Measurements from ENCODE around the gene LONRF3. TPM values are rescaled to one million over a fixed set of nuclear protein-coding genes. Genes with fewer than 3 reads are reported as not detected.

Gene LONRF3
- total and polyA plus RNA-seq, 2 of the 13 experiments (the other 11 are each of a cell fraction or from before 2014, with no cell fraction given), result 4.8 to 11.6 TPM

GRCh38 chrX:119063428-119063827, 89.0 kb downstream of the LONRF3 start (continued):
- TF ChIP-seq KIAA2018 (CRISPR knock-in tag; IDR thresholded peaks at IDR 0.05; ENCODE audit: borderline replicate concordance) (no peak), HNF4G (IDR thresholded peaks at IDR 0.05; ENCODE audit: borderline replicate concordance, low read depth, low read length) (no peak), HNF4G (CRISPR knock-in tag; IDR thresholded peaks at IDR 0.05; ENCODE audit: borderline replicate concordance, low read depth) (no peak), ZNF589 (CRISPR knock-in tag; conservative IDR thresholded peaks at IDR 0.05) (no peak), EHMT2 (IDR thresholded peaks at IDR 0.05; ENCODE audit: borderline replicate concordance, low read depth, low read length) (no peak), ZNF441 (CRISPR knock-in tag; IDR thresholded peaks at IDR 0.05; ENCODE audit: borderline replicate concordance) (no peak)

Data from HepG2 (cell line).